Caco-2 (cell line): ENCODE data around the gene NKAIN2. TPM values are rescaled to one million over a fixed set of nuclear protein-coding genes. Genes with fewer than 3 reads are reported as not detected.

Experiments used
- BruUV-seq: library from RNA; stranded (reverse); fragments of 400-500 nt; replicated peaks from 2 replicates; lab custom pipeline; 2021; lab: Mats Ljungman, UMichigan
- CTCF ChIA-PET: fragments of 300-600 bp; sonication (Branson Sonifier 250); formaldehyde crosslinking; loops from one replicate; lab custom pipeline; 2022; ENCODE audit warnings: antibody characterized with exemption; lab: Charles Lee
- POLR2A ChIA-PET: fragments of 300-600 bp; sonication (Branson Sonifier 250); formaldehyde crosslinking; loops from one replicate; lab custom pipeline; 2022; ENCODE audit warnings: antibody characterized with exemption; lab: Charles Lee
- DNase-seq, 2 experiments: peaks; one replicate each; pipeline versions ENCODE4 v3.0.0 to v3.0.0-alpha.2; 2020 to 2022
- H3K27me3 ChIP-seq: replicated peaks from 2 replicates; pipeline ENCODE4 v1.6.0; 2011; ENCODE audit warnings: low read length; ENCODE audit not compliant: control insufficient read depth, insufficient read depth
- H3K36me3 ChIP-seq: 2 replicates; pipeline ENCODE4 v1.5.1; 2011; ENCODE audit warnings: low read length; ENCODE audit not compliant: control insufficient read depth, insufficient read depth
- H3K4me1 ChIP-seq: fragments of 250-450 bp; sonication (Bioruptor Pico); 2 replicates; pipeline ENCODE4 v1.5.1; 2020; ENCODE audit warnings: mild to moderate bottlenecking
- H3K4me3 ChIP-seq: 2 replicates; pipeline ENCODE4 v1.5.1; 2011; ENCODE audit warnings: low read depth, mild to moderate bottlenecking, control low read depth, low read length
- H3K9me3 ChIP-seq: fragments of 250-450 bp; sonication (Bioruptor Pico); 2 replicates; pipeline ENCODE4 v1.5.1; 2020; ENCODE audit warnings: mild to moderate bottlenecking, moderate library complexity
- H3K27ac Mint-ChIP-seq: one replicate; pipeline ENCODE4 v1.8.0; 2022; ENCODE audit warnings: mixed read lengths; ENCODE audit not compliant: unreplicated experiment
- H3K27me3 Mint-ChIP-seq: one replicate; pipeline ENCODE4 v1.8.0; 2022; ENCODE audit warnings: mixed read lengths; ENCODE audit not compliant: insufficient read depth, unreplicated experiment
- H3K36me3 Mint-ChIP-seq: one replicate; pipeline ENCODE4 v1.8.0; 2022; ENCODE audit warnings: mild to moderate bottlenecking, mixed read lengths; ENCODE audit not compliant: insufficient read depth, unreplicated experiment
- H3K4me1 Mint-ChIP-seq: one replicate; pipeline ENCODE4 v1.8.0; 2022; ENCODE audit warnings: low read depth, mixed read lengths; ENCODE audit not compliant: unreplicated experiment
- H3K4me3 Mint-ChIP-seq: one replicate; pipeline ENCODE4 v1.8.0; 2022; ENCODE audit warnings: mild to moderate bottlenecking, moderate library complexity, mixed read lengths; ENCODE audit not compliant: unreplicated experiment
- H3K9me3 Mint-ChIP-seq: one replicate; pipeline ENCODE4 v1.8.0; 2022; ENCODE audit warnings: mixed read lengths; ENCODE audit not compliant: unreplicated experiment
- CTCF ChIP-seq, 2 experiments: fragments of 200-600 bp in 1 of 2; IDR thresholded peaks; 1 replicate in 1 of 2; 2 replicates in 1 of 2; pipeline versions ENCODE4 v1.5.1 to v1.8.0; 2011 to 2022; ENCODE audit warnings: antibody characterized with exemption in 1 of 2, control low read depth in 1 of 2, inconsistent platforms in 1 of 2, low read depth in 1 of 2, low read length in 1 of 2, mild to moderate bottlenecking in 1 of 2, moderate library complexity in 1 of 2; ENCODE audit not compliant: insufficient read depth in 1 of 2, severe bottlenecking in 1 of 2, unreplicated experiment in 1 of 2
- intact Hi-C: fragments of 100-400 bp; cut with micrococcal nuclease; formaldehyde crosslinking; loops from one replicate; pipeline ENCODE4 v1.10.0; 2022; ENCODE audit not compliant: unreplicated experiment
- total RNA-seq: library from RNA; stranded (reverse); gene quantifications from 2 replicates; pipeline ENCODE4 v1.2.3, GENCODE V29; 2022

NKAIN2 gene
- total RNA-seq, 1 experiment from 2014 or later = not detected

DNA sequence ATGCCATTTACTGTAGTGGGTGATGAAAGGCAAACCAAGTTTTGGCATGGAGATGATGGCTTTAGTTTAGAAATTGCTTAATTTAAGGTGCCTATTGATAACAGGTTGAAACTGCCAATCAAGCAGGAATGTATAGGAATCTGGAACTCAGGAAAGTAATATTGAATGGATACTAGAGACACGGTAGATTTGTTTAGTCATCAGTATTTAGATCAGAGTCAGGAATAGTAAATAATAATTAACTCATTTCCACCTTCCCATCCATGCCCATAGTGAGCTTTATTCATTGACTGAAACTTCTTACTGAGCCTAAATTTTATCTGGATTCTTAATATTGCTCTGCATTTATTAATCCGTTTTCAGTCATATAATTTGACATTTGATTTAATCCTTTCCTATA lies 500.3 kb downstream of the NKAIN2 start:
- Mint-ChIP-seq H3K36me3 (no peaks in the 10 kb centered on the region), H3K4me3 (no peak overlapping the region), H3K27ac (no peak overlapping the region), H3K9me3 (no peaks in the 10 kb centered on the region), H3K4me1 (no peaks in the 10 kb centered on the region), H3K27me3 (no peaks in the 10 kb centered on the region)
- no TSS peak for BruUV-seq
- Histone ChIP-seq H3K9me3 (no peaks in the 10 kb centered on the region), H3K4me3 (no peak overlapping the region), H3K4me1 (no peaks in the 10 kb centered on the region), H3K36me3 (no peaks in the 10 kb centered on the region), H3K27me3 (no peaks in the 10 kb centered on the region)
- DNase-seq = no peak
- POLR2A ChIA-PET = no interaction called here
- CTCF ChIA-PET = no interaction called here
- intact Hi-C loops = no loop called here
- no peak for TF ChIP-seq CTCF (IDR thresholded peaks at IDR 0.05; ENCODE audit: insufficient read depth in 1 of 2, low read depth in 1 of 2, low read length in 1 of 2, severe bottlenecking in 1 of 2, unreplicated experiment in 1 of 2)

DNA sequence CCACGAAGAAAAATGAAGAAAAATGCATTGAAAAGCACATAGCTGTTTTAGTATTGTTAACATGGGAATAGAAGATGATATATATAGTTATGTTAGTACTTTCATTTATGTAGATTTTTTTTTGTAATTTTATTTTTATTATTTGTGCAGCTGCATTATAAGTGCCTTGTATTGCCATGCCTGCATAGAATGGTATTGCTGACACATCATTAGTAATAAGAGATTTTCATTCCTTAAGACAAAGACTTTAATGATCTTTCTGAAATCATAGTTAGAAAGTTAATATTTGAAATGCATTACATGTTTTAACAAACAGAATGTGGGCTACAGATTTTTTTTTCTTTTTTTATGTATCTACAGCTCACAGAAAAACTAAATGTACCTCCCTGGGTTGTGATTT lies 506.5 kb downstream of the NKAIN2 start:
- Mint-ChIP-seq H3K36me3 (no peaks in the 10 kb centered on the region), H3K4me1 (no peaks in the 10 kb centered on the region), H3K9me3 (no peaks in the 10 kb centered on the region), H3K27ac (no peak overlapping the region), H3K4me3 (no peak overlapping the region), H3K27me3 (no peaks in the 10 kb centered on the region)
- no peaks in the 10 kb centered on the region for H3K36me3 ChIP-seq
- H3K27me3 ChIP-seq = no peaks in the 10 kb centered on the region
- no peak for DNase-seq
- H3K4me1 ChIP-seq = no peaks in the 10 kb centered on the region
- ChIA-PET POLR2A (no interaction called here), CTCF (no interaction called here)
- intact Hi-C loops = no loop called here
- no peaks in the 10 kb centered on the region for H3K9me3 ChIP-seq
- no TSS peak for BruUV-seq
- TF ChIP-seq CTCF (IDR thresholded peaks at IDR 0.05; ENCODE audit: insufficient read depth in 1 of 2, low read depth in 1 of 2, low read length in 1 of 2, severe bottlenecking in 1 of 2, unreplicated experiment in 1 of 2) = no peak
- no peak overlapping the region for H3K4me3 ChIP-seq

GRCh38 chr6:124319410-124319809 lies 515.7 kb downstream of the NKAIN2 start:
- Mint-ChIP-seq H3K9me3 (no peaks in the 10 kb centered on the region), H3K4me3 (no peak overlapping the region), H3K27me3 (peaks cover 2% of the 10 kb centered on the region), H3K36me3 (no peaks in the 10 kb centered on the region), H3K27ac (no peak overlapping the region), H3K4me1 (no peaks in the 10 kb centered on the region)
- H3K4me1 ChIP-seq = no peaks in the 10 kb centered on the region
- no TSS peak for BruUV-seq
- no peaks in the 10 kb centered on the region for H3K27me3 ChIP-seq
- H3K4me3 ChIP-seq = no peak overlapping the region
- H3K36me3 ChIP-seq = no peaks in the 10 kb centered on the region
- ChIA-PET POLR2A (no interaction called here), CTCF (no interaction called here)
- 0 out of 2 replicates have a peak, but pooled peaks cover 3% of the 10 kb centered on the region for H3K9me3 ChIP-seq
- no peak for DNase-seq
- intact Hi-C loops = no loop called here
- TF ChIP-seq CTCF (IDR thresholded peaks at IDR 0.05; ENCODE audit: insufficient read depth in 1 of 2, low read depth in 1 of 2, low read length in 1 of 2, severe bottlenecking in 1 of 2, unreplicated experiment in 1 of 2) = no peak
